ENCODE results near the gene SSRP1.

- TF ChIP-seq ZNF691 (CRISPR knock-in tag; IDR thresholded peaks at IDR 0.05; ENCODE audit: borderline replicate concordance, low read depth): no peak
- TF ChIP-seq ZNF230 (CRISPR knock-in tag; IDR thresholded peaks at IDR 0.05): no peak
- TF ChIP-seq BCL3 (CRISPR knock-in tag; IDR thresholded peaks at IDR 0.05): no peak
- TF ChIP-seq MAZ (IDR thresholded peaks at IDR 0.05; ENCODE audit: borderline replicate concordance, low read depth, low read length): no peak
- no peak for TF ChIP-seq MAZ (CRISPR knock-in tag; IDR thresholded peaks at IDR 0.05; ENCODE audit: low read depth)
- no peak for TF ChIP-seq HMGXB4 (CRISPR knock-in tag; IDR thresholded peaks at IDR 0.05; ENCODE audit: borderline replicate concordance in 1 of 2, low read depth in 1 of 2)
- no peak for TF ChIP-seq ZNF614 (CRISPR knock-in tag; IDR thresholded peaks at IDR 0.05; ENCODE audit: borderline replicate concordance)
- no peak for TF ChIP-seq PBX3 (CRISPR knock-in tag; IDR thresholded peaks at IDR 0.05; ENCODE audit: borderline replicate concordance)
- TF ChIP-seq ZZZ3 (CRISPR knock-in tag; IDR thresholded peaks at IDR 0.05; ENCODE audit: borderline replicate concordance): no peak
- TF ChIP-seq ZNF101 (CRISPR knock-in tag; IDR thresholded peaks at IDR 0.05; ENCODE audit: borderline replicate concordance, low read depth): no peak
- TF ChIP-seq CTCF (CRISPR knock-in tag; IDR thresholded peaks at IDR 0.05): no peak
- no peak for TF ChIP-seq RBAK (CRISPR knock-in tag; IDR thresholded peaks at IDR 0.05)
- TF ChIP-seq RFX5 (IDR thresholded peaks at IDR 0.05; ENCODE audit: low read depth, low read length): no peak
These were observed 13.2 kb downstream of the SSRP1 start for GRCh38 chr11:57322256-57323166.

All from HepG2 (cell line).